ENCODE results near the gene TUFT1. TPM values are rescaled to one million over a fixed set of nuclear protein-coding genes. Genes with fewer than 3 reads are reported as not detected.

The TUFT1 gene
- total and polyA plus RNA-seq, 2 experiments from 2014 or later = 29.2 to 29.8 TPM

GRCh38 chr1:151549199-151549598 is 9.1 kb downstream of the TUFT1 start:
- no peaks in the 10 kb centered on the region for H3K9me2 ChIP-seq (replicated peaks; ENCODE audit: insufficient read depth)
- no peak for DNase-seq (ENCODE audit: low spot score)
- H3K9me3 ChIP-seq (ENCODE audit: low read depth) = no peaks in the 10 kb centered on the region
- peak overlapping the region; percentile 69 for H3K4me2 ChIP-seq
- H3K4me3 ChIP-seq = no peak overlapping the region
- H4K20me1 ChIP-seq (ENCODE audit: insufficient read depth, poor library complexity, severe bottlenecking) = peaks cover 3% of the 10 kb centered on the region
- H3K27me3 ChIP-seq = no peaks in the 10 kb centered on the region
- H3K36me3 ChIP-seq (replicated peaks; ENCODE audit: insufficient read depth, low read depth) = no peaks in the 10 kb centered on the region
- TF ChIP-seq EZH2 (IDR thresholded peaks at IDR 0.05; ENCODE audit: borderline replicate concordance) (no peak), CTCF (IDR thresholded peaks at IDR 0.05; ENCODE audit: poor library complexity) (no peak), EZH2phosphoT487 (IDR thresholded peaks at IDR 0.05; ENCODE audit: low read depth, severe bottlenecking, unreplicated experiment) (no peak)
- peak overlapping the region; percentile 93 for H3K27ac ChIP-seq
- WGBS (ENCODE audit: low lambda C conversion rate, missing lambda C conversion rate) = 44% methylated on average over 2 of the region's 2 CpGs
- H3K79me2 ChIP-seq = peaks cover 79% of the 10 kb centered on the region
- H2AFZ ChIP-seq = no peak overlapping the region
- peaks cover 32% of the 10 kb centered on the region for H3K4me1 ChIP-seq (ENCODE audit: insufficient read depth)

GRCh38 chr1:151553659-151554058 is 13.6 kb downstream of the TUFT1 start:
- H3K4me3 ChIP-seq = no peak overlapping the region
- peaks cover 5% of the 10 kb centered on the region for H4K20me1 ChIP-seq (ENCODE audit: insufficient read depth, poor library complexity, severe bottlenecking)
- no peaks in the 10 kb centered on the region for H3K36me3 ChIP-seq (replicated peaks; ENCODE audit: insufficient read depth, low read depth)
- H3K4me2 ChIP-seq = no peak overlapping the region
- no peak for DNase-seq (ENCODE audit: low spot score)
- TF ChIP-seq EZH2 (IDR thresholded peaks at IDR 0.05; ENCODE audit: borderline replicate concordance) = no peak
- no peak for TF ChIP-seq CTCF (IDR thresholded peaks at IDR 0.05; ENCODE audit: poor library complexity)
- no peak for TF ChIP-seq EZH2phosphoT487 (IDR thresholded peaks at IDR 0.05; ENCODE audit: low read depth, severe bottlenecking, unreplicated experiment)
- H3K27ac ChIP-seq = no peak overlapping the region
- no peaks in the 10 kb centered on the region for H3K9me2 ChIP-seq (replicated peaks; ENCODE audit: insufficient read depth)
- peaks cover 12% of the 10 kb centered on the region for H3K4me1 ChIP-seq (ENCODE audit: insufficient read depth)
- WGBS (ENCODE audit: low lambda C conversion rate, missing lambda C conversion rate) = 96% methylated on average over 4 of the region's 4 CpGs
- H2AFZ ChIP-seq = no peak overlapping the region
- H3K27me3 ChIP-seq = no peaks in the 10 kb centered on the region
- peaks cover 83% of the 10 kb centered on the region for H3K79me2 ChIP-seq
- no peaks in the 10 kb centered on the region for H3K9me3 ChIP-seq (ENCODE audit: low read depth)

GRCh38 chr1:151556052-151556451 is 15.9 kb downstream of the TUFT1 start:
- H3K9me3 ChIP-seq (ENCODE audit: low read depth) = no peaks in the 10 kb centered on the region
- H4K20me1 ChIP-seq (ENCODE audit: insufficient read depth, poor library complexity, severe bottlenecking) = peaks cover 5% of the 10 kb centered on the region
- no peak overlapping the region for H3K4me3 ChIP-seq
- no peak overlapping the region for H3K4me2 ChIP-seq
- H3K4me1 ChIP-seq (ENCODE audit: insufficient read depth) = no peaks in the 10 kb centered on the region
- peaks cover 75% of the 10 kb centered on the region for H3K79me2 ChIP-seq
- TF ChIP-seq CTCF (IDR thresholded peaks at IDR 0.05; ENCODE audit: poor library complexity) (no peak), EZH2phosphoT487 (IDR thresholded peaks at IDR 0.05; ENCODE audit: low read depth, severe bottlenecking, unreplicated experiment) (no peak)
- no peak overlapping the region for H3K27ac ChIP-seq
- WGBS (ENCODE audit: low lambda C conversion rate, missing lambda C conversion rate) = 100% methylated on average over 1 of the region's 2 CpGs
- H3K27me3 ChIP-seq = no peaks in the 10 kb centered on the region
- no peaks in the 10 kb centered on the region for H3K9me2 ChIP-seq (replicated peaks; ENCODE audit: insufficient read depth)
- no peak overlapping the region for H2AFZ ChIP-seq
- H3K36me3 ChIP-seq (replicated peaks; ENCODE audit: insufficient read depth, low read depth) = no peaks in the 10 kb centered on the region
- no peak for DNase-seq (ENCODE audit: low spot score)

- Histone ChIP-seq H3K27ac (no peak overlapping the region), H3K4me2 (no peak overlapping the region), H4K20me1 (ENCODE audit: insufficient read depth, poor library complexity, severe bottlenecking) (peaks cover 5% of the 10 kb centered on the region), H3K36me3 (replicated peaks; ENCODE audit: insufficient read depth, low read depth) (no peaks in the 10 kb centered on the region), H3K79me2 (peaks cover 27% of the 10 kb centered on the region), H3K27me3 (no peaks in the 10 kb centered on the region), H3K9me2 (replicated peaks; ENCODE audit: insufficient read depth) (no peaks in the 10 kb centered on the region), H3K9me3 (ENCODE audit: low read depth) (no peaks in the 10 kb centered on the region), H3K4me3 (no peak overlapping the region), H2AFZ (no peak overlapping the region), H3K4me1 (ENCODE audit: insufficient read depth) (no peaks in the 10 kb centered on the region)
- no peak for DNase-seq (ENCODE audit: low spot score)
- no peak for TF ChIP-seq EZH2 (IDR thresholded peaks at IDR 0.05; ENCODE audit: borderline replicate concordance)
- TF ChIP-seq CTCF (IDR thresholded peaks at IDR 0.05; ENCODE audit: poor library complexity) = no peak
- no peak for TF ChIP-seq EZH2phosphoT487 (IDR thresholded peaks at IDR 0.05; ENCODE audit: low read depth, severe bottlenecking, unreplicated experiment)
- WGBS (ENCODE audit: low lambda C conversion rate, missing lambda C conversion rate) = 90% methylated on average over 1 of the region's 1 CpG
These were observed 22.6 kb downstream of the TUFT1 start for GRCh38 chr1:151562661-151563060.
